ENCODE measurements around the gene CACUL1.
"Not testable (repeated sequence)": the region's sequence is repeated elsewhere in the genome, so short reads cannot be mapped to it uniquely, and the experiment has no call there.

- not testable (repeated sequence) for TF ChIP-seq POLR2A (IDR thresholded peaks at IDR 0.05; ENCODE audit: low read length); GATA1 (IDR thresholded peaks at IDR 0.05; ENCODE audit: low read depth, low read length)
Measured at GRCh38 chr10:118671221-118671620, 83.5 kb downstream of the CACUL1 start.

Data from erythroblast (primary cell).